NCI-H82 treated with DMSO at 0.1 percent for 48 hours (cell line): ENCODE measurements around the gene FBXO17.
"Not testable (repeated sequence)": the region's sequence is repeated elsewhere in the genome, so short reads cannot be mapped to it uniquely, and the experiment has no call there.

Source experiments
- DNase-seq: peaks from one replicate; lab custom pipeline; 2025; ENCODE audit not compliant: unreplicated experiment; lab: John Stamatoyannopoulos, UW

FBXO17 gene

DNA sequence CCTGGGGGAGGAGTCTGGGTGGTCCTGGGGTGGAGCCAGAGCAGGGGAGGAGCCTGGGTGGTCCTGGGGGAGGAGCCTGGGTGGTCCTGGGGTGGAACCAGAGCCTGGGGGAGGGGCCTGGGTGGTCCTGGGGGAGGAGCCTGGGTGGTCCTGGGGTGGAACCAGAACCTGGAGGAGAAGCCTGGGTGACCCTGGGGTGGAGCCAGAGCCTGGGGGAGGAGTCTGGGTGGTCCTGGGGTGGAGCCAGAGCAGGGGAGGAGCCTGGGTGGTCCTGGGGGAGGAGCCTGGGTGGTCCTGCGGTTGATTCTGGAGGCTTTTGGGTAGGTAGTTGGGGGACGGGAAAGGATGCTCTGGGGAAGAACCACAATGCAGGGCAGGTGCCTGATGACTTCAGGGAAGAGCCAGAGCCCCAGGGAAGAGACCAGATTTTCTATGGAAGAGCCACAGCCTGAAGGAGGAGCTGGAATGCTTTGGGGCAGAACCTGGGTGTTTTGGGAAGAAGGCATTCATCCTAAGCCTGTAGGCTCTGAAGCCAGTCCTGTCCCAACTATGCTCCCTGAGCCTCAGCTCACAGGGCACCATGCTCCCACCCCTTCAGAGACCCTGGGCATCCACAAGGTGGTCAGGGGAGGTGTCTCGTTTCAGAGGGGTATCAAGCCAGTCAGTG, 29.8 kb downstream of the FBXO17 start:
- no peak for DNase-seq

DNA sequence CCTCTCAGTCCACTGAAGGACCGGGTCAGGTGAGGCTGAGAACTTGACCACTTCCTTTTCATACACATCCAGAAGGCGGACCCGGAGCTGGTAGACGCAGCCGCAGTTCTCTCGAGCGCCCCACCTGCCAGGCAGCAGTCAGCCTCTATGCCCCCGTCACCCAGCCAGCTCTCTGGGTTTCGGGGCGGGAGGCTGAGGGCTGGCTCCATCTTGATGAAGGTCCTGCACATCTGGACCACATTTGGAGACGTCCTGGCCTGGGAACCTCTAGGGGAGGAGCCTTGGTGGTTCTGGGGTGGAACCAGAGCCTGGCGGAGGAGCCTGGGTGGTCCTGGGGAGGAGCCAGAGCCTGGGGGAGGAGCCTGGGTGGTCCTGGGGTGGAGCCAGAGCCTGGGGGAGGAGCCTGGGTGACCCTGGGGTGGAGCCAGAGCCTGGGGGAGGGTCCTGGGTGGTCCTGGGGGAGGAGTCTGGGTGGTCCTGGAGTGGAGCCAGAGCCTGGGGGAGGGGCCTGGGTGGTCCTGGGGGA, 30.5 kb downstream of the FBXO17 start:
- no peak for DNase-seq

DNA sequence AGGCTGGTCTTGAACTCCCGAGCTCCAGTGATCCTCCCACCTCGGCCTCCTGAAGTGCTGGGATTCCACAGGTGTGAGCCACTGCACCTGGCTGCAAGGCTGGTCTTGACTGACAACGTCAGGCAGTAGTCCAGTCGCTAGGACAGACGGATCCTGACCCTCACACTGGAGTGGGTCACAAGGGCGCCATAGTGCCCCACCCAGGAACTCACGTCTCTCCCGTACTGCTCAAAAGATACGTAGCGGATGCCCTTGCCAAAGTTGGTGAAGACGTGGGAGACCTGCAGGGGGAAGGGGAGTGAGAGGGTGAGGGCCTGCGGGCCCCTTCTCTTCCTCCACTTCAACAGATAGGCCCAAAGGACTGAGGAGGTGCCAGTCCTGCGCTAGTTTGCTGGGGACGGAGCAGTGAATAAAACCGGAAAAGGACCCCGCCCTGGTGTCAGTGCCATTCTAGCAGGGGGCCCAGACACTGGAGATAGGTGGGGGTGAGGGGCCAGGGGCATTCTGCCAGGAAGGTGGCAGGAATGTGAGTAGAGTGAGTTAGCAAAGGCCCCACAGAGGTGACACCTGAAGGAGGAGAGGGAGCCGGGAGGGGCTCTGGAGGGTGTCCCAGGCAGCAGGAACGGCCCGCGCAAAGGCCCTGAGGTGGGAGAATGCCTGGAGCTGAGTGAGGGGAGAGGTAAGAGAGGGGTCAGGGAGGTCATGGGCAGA, 32.9 kb downstream of the FBXO17 start:
- no peak for DNase-seq

DNA sequence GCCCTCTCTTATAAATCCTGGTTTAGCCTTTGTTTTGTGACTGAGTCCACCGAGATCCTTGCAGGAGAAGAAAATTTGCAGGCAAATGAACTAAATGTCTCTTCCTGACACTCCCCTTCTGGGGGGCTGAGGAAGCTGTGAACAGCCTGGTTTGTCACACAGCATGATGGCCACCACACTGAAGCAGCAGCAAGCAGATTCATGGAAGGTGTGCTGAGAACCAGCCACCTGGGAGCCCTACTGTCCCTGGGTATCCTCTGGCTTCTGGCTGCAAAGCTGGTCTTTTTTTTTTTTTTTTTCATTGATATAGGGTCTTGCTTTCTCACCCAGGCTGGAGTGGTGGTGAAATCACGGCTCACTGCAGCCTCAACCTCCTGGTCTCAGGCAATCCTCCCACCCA, 33.6 kb downstream of the FBXO17 start:
- no peak for DNase-seq

DNA sequence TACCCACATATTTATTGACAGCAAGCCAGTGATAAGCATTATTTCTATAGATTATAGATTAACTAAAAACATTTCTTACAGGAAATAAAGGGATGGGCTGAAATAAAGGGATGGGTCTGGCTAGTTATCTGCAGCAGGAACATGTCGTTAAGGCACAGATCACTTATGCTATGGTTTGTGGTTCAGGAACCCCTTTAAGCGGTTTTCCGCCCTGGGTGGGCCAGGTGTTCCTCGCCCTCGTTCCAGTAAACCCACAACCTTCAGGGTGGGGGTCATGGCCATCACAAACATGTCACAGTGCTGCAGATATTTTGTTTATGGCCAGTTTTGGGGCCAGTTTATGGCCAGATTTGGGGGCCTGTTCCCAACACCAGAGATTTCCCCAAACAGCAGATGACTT, 34.1 kb downstream of the FBXO17 start:
- not testable (repeated sequence) for DNase-seq

DNA sequence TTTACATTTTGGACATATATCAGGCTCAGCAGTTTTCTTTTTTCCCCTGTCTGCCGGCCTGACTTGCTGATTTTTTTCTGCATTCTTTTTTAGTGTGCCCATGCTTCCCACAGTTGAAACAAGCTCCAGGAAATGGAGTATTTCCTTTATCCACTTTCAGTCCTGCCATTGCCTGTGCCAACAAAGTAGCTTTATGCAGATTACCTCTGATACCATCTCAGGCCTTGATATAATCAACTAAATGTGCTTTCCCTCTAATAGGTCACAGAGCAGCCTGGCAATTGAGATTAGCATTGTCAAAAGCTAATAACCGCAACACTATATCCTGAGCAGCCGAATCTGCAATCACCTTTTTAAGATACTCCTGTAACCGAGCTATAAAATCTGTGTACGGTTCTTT, 35.6 kb downstream of the FBXO17 start:
- no peak for DNase-seq

DNA sequence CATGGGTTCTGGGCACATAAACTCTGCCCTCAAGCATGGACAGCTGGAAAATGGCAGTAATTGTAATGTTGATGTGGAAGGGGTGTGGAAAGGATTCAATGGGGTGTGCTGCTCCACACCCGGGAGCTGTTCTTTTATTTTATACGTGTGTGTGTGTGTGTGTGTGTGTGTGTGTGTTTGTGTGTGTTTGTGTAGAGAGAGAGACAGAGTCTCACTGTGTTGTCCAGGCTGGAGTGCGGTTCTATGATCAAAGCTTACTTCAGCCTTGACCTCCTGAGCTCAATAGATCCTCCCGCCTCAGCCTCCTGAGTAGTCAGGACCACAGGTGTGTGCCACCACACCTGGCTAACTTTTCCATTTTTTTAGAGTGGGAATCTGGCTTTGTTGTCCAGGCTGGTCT, 42.0 kb downstream of the FBXO17 start:
- DNase-seq, result no peak

DNA sequence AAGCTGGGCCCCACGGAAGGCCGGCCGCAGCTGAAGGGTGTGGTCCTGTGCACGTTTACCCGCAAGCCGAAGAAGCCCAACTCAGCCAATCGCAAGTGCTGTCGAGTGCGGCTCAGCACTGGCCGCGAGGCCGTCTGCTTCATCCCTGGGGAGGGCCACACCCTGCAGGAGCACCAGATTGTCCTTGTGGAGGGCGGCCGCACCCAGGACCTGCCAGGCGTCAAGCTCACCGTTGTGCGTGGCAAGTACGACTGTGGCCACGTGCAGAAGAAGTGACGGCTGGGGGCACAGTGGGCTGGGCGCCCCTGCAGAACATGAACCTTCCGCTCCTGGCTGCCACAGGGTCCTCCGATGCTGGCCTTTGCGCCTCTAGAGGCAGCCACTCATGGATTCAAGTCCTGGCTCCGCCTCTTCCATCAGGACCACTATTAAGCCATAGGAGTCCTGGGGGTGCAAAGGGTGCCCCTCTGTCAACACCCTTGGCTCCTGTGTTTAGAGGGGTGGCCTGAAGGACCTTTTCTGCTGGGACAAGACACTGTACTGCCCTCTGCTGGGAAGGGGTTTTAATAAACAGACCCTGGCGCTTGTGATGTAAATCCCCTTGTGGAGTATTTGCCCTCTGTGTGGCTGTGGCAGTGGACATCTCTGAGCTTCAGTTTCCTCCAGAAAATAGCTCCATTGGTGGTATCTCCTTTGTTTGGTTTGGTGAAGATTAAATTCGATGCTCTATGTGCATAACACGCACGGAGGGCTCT, 42.9 kb downstream of the FBXO17 start:
- DNase-seq, result no peak

DNA sequence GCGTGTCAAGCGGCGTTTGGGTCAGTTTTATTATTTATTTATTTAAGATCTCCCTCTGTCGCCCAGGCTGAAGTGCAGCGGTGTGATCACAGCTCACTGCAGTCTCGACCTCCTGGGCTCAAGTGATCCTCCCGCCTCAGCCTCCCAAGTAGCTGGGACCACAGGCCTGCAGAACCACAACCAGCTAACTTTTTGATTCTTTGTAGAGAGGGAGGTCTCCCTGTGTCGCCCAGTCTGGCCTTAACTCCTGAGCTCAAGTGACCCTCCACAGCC, 44.1 kb downstream of the FBXO17 start:
- no peak for DNase-seq

DNA sequence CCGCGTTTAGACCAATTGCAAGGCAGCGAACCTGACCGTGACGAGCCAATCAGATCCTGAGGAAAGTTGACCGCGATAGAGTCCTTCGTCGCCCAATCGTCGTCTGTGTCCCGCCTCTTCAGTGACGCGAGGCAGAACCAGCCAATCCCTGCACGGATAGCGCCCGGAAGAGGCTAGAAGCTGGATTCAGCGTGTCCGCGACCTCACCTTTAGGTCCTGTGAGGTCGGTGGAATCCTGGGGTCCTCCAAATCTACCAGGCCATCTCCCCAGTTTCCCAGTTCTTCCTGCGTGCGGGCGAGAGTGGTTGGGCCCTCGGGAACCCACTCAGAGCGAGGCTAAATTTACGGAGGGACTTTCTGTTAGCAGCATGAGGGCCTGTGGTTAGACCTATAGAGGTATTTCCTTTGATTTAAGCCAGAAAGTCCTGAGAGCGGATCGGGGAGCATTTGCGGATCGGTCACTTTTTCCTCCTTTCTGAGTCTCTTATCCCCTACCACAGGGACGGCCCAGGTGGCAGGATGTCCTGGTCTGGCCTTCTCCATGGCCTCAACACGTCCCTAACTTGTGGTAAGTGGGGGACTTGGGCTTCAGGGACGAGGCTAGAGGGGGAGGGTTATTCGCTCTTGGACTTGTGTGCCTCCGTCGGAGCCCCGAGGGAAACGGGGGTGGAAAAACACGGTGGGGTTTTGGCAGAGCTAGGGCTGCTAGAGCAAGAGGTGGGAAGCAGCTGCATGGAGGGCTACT, 44.6 kb downstream of the FBXO17 start, which contains the start of gene MRPS12:
Gene MRPS12, plus strand, starts transcription at position 169 of the 745 bp plus-strand sequence. Its CDS starts 351 bp downstream, at position 520.
- peak; percentile 95 for DNase-seq

DNA sequence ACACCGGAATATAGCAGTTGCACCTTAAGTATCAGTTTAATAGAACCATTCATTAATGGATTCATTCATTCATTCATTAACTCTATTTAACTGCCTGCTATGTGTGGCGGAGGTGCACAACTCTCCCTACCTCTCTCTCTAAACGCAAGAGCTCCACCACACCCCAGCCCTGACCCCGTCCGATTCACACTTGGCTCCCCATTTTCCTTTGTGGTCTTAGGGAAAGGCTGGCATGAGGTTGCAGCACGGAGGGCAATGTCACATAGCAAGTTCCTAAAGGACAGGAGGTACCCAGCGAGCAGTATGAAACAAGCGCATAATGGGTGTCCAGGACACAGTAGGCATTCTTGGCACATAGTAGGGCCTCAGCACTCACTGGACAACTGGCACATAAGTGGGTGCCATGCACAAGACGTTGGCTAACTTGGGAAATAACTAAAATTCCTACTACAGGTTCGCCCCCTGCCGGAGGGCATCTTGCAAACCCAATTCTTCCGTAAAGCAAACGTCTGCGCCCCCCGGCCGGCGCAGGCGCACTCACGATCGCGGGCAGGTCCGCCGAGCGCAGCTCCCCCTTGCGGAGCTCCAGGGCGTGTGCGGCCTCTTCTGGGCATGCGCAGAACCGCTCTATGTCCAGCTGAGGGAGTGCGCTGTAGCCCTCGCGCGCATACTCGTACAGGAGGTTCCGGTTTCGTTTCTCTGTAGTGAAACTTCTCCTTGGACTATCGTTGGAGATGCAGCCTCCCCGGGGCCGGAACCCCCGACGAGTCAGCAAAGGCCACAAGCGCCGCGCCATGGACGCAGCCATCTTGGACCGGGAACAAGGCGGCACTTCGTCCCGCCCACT, 45.4 kb downstream of the FBXO17 start, which contains the start of gene SARS2:
Gene SARS2, minus strand, starts transcription at position 835 of the 847 bp plus-strand sequence. Its CDS starts 27 bp downstream, at position 808.
- peak; percentile 87 for DNase-seq

DNA sequence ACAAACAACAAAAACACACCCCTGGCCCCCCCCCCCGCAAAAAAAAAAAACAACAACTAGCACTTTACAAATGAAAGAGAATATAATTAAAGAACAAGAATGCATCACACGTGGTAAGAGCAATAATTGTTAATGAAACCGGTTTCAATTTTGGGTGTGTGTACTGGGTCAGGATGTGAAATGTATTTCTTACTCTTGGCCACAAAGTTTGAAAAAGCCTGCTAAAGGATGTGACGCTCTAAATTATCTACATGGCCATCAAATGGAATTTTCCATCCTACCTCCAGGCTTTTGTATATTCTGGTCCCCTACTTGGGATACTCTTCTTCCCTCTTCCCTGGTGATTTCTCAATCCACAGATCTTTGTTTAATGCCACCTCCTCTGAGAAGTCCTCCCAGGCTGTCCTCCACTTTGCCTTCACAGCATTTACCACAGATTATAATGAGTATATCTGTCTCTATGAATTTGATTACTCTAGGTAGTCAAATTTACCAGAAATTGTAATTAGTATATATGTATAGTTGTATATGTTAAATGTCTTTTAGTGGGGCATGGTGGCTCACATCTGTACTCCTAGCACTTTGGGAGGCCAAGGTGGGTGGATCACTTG, 47.0 kb downstream of the FBXO17 start:
- no peak for DNase-seq

DNA sequence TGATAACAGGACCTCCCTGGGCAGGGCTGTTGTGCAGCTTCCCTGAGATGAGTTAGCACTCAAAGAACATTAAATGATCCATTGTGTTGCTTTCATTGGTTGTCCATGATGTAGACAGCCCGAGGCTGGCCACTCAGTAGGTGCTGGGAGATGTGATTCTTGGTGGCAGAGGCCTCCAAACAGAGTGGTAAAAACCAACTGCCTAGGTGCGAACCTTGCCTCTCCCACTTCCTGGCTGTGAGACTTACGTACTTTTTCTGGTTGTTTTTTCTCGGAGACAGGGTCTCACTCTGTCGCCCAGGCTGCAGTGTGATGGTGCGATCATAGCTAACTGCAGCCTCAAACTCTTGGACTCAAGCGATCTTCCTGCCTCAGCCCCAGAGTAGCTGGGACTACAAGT, 51.2 kb downstream of the FBXO17 start:
- DNase-seq, result no peak

DNA sequence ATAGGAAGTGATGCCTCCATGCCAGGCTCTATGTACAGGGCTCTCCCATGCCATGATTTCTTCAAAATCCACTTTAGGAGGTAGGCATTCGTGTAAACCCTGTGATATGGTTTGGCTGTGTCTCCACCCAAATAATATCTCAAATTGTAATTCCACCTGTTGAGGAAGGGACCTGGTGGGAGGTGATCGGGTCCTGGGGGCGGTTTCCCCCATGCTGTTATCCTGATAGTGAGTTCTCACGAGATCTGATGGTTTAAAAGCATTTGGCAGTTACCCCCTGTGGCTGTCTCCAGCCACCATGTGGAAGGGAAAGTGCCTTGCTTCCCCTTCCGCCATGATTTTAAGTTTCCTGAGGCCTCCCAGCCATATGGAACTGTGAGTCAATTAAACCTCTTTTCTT, 53.1 kb downstream of the FBXO17 start:
- DNase-seq, result no peak

DNA sequence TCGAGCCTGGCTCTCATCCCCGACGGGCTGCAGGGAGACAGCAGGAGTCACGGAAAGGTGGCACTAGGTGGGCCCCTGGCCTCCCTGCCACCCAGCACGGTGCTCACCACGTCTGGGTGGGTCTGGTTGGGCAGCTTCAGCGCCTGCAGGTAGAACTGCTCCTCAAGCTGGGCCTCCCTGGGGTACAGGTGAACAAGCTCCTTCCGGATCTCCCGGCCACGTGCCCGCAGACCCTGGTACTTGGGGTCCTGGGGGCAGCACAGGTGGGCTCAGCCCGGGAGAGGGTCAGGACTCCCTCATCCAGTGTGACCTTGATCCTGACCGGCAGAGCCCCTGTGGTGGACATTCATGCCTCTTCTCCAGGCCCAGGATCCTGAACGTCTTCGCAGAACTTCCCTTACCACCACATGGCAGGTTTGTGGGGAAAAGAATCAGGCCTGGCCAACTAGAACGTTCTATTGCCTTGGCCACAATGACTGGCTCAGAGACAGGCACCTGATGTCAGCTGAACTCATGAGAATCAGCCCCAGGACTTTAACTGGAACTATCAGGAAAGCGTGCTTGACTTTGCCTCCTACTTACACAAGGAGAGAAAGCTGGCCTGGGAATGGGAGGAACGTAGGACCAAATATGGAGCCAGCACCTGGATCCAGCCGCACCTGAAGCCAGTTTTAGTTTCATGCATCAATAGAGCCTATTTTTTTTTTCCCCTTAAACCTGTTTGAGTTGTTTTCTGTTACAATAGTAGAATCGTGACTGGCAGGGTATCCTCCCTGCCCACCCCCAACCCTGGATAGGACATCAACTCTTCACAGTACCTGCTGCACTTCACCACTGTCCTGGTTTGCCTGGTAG, 53.9 kb downstream of the FBXO17 start:
- no peak for DNase-seq

DNA sequence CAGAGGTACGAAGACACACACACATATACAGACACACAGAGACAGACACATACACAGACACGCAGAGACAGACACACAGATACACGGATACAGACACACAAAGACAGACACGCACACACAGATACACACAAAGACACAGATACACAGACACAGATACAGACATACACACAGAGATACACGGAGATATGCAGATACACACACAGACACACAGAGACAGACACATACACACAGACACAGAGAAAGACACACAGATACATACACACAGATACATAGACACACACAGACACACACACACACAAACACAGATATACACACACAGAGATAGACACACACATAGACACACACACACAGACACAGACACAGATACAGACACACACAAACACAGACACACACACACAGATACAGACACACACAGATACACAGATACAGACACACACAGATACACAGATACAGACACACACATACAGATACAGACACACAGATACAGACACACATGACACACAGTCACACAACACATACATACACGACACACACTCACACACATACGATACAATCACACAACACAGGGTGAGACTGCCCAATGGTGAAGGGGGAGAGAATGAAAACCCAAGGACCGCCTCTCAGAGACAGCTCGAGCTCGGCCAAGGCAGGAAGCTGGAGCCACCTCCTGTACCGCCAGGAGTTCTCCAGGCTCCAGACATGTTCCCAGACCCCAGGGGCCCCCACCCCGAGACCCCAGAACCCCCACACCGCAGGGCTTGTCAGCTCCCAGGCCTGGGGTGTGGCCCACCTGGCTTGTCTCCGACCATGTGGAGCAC, 54.7 kb downstream of the FBXO17 start:
- no peak for DNase-seq

DNA sequence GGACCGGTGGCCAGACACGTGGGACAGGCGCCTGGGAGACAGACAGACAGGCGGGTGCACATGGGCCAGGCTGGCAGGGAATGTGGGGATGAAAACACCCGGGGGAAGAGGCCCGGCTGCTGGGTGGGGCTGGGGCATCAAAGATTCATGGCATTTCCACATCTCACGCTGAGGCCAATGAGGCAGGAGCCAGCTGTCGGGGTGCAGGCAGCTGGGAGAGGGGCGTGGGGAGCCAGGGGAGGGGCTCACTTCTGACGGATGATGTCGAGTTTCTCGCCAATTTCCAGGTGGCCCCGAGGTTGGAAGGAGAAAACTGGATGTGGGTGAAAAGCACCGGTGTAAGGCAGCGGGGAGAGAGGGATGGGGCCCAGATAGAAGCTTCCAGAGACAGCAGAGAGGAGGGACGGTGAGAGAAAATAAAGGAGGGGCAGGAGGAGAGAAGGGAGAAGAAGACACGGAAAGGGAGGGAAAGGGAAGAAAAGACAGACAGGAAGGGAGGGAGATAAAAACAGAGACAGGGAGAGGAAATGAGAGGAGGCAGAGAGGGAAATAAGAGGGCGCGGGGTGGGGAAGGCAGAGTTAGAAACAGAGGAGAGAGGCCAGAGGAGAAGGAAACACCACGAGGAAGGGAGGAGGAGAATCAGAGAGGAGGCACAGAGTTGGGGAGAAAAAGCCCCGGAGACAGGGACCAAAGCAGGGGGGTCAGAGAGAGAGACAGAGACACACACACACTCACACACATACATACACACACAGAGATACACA, 55.5 kb downstream of the FBXO17 start:
- no peak for DNase-seq
